ENCODE data around the gene MRPL21.

The MRPL21 gene

GRCh38 chr11:68935066-68935465 lies 31.4 kb upstream of the MRPL21 start:
- no peak for DNase-seq (ENCODE audit: low read depth)

GRCh38 chr11:68934666-68935065 lies 31.0 kb upstream of the MRPL21 start:
- DNase-seq (ENCODE audit: low read depth): no peak

- no peak for DNase-seq (ENCODE audit: low read depth)
Observed at GRCh38 chr11:68934321-68934645, 30.7 kb upstream of the MRPL21 start.

GRCh38 chr11:68933605-68934320 lies 30.1 kb upstream of the MRPL21 start:
- no peak for DNase-seq (ENCODE audit: low read depth)

- DNase-seq (ENCODE audit: low read depth): no peak
Observed at GRCh38 chr11:68932933-68933577, 29.4 kb upstream of the MRPL21 start.

- no peak for DNase-seq (ENCODE audit: low read depth)
Observed at GRCh38 chr11:68932358-68932757, 28.7 kb upstream of the MRPL21 start.

- no peak for DNase-seq (ENCODE audit: low read depth)
Observed at GRCh38 chr11:68931911-68932310, 28.3 kb upstream of the MRPL21 start.

- DNase-seq (ENCODE audit: low read depth): no peak
Observed at GRCh38 chr11:68930991-68931855, 27.6 kb upstream of the MRPL21 start.

- DNase-seq (ENCODE audit: low read depth): no peak
Observed at GRCh38 chr11:68929706-68930570, 26.3 kb upstream of the MRPL21 start.

GRCh38 chr11:68929135-68929534 lies 25.5 kb upstream of the MRPL21 start:
- no peak for DNase-seq (ENCODE audit: low read depth)

GRCh38 chr11:68928136-68928880 lies 24.7 kb upstream of the MRPL21 start:
- no peak for DNase-seq (ENCODE audit: low read depth)

- no peak for DNase-seq (ENCODE audit: low read depth)
Observed at GRCh38 chr11:68927280-68928135, 23.9 kb upstream of the MRPL21 start.

- DNase-seq (ENCODE audit: low read depth): no peak
Observed at GRCh38 chr11:68925611-68926010, 22.0 kb upstream of the MRPL21 start.

GRCh38 chr11:68924073-68924925 lies 20.7 kb upstream of the MRPL21 start:
- no peak for DNase-seq (ENCODE audit: low read depth)

- DNase-seq (ENCODE audit: low read depth): no peak
Observed at GRCh38 chr11:68923614-68924013, 20.0 kb upstream of the MRPL21 start.

GRCh38 chr11:68916439-68916838 lies 12.8 kb upstream of the MRPL21 start:
- no peak for DNase-seq (ENCODE audit: low read depth)

- no peak for DNase-seq (ENCODE audit: low read depth)
Observed at GRCh38 chr11:68914761-68915160, 11.1 kb upstream of the MRPL21 start.

GRCh38 chr11:68913188-68913587 lies 9.6 kb upstream of the MRPL21 start:
- DNase-seq (ENCODE audit: low read depth): no peak

- DNase-seq (ENCODE audit: low read depth): no peak
Observed at GRCh38 chr11:68912254-68912653, 8.6 kb upstream of the MRPL21 start.

All from T follicular helper cell (primary cell).